KG1 (cell line): ENCODE results near the gene CCDC85C.

Source experiments
- DNase-seq: peaks from one replicate; lab custom pipeline; 2025; lab: John Stamatoyannopoulos, UW

CCDC85C gene

DNA sequence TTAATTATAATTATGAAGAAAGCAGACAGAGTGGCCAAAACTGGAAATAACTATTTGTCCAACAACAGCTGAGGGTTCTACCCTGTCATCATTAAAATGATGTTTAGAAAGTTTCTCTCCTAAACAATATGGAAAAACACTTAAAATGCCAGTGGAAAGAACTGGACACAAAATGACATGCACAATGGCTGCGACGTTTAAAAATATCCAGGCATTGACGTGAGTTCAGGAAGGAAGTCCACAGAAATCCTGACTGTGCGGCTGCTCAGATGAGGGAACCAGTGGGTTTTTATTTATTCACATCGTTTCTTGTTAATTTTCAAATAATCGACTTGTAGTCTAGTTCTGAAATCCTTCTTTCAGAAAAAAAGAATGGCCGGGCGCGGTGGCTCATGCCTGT lies 64.5 kb downstream of the CCDC85C start:
- DNase-seq: no peak

DNA sequence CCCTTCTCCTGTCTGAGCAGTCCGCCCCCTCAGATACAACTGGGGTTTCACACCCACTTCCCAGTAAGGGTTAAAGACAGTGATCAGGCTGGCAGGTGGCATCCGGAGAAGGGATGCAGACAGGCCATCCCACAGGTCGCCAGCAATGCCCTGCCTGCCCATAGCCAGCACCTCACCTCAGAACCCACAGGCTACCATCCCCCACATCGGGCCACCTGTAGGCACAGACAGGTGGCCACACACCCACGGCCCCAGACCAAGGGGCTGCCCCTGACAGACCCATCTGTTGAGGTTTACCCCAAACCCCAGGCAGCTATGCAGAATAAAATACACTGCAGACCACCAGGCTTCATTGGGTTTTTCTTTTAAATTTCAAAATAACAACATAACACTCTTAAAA lies 65.3 kb downstream of the CCDC85C start:
- no peak for DNase-seq

DNA sequence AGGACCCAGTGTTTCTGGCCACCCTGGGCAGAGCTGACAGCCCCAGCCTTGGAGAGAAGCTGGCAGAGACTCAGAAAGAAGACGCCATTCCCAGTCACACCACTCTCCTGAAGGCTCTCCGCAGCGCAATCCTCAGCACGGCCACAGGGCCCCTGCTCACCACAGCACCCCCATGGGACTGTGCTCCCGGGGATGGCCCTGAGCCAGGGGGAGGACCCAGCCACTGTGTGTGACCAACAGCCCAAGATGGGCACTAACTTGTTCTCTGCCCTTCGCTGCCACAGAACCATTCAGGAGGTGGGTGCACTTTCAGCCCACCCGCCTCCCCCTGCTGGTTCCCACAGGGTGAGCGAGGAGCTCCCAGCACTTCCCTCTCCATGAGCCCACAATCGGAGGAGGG lies 65.7 kb downstream of the CCDC85C start:
- no peak for DNase-seq

GRCh38 chr14:99537399-99537798 lies 66.6 kb downstream of the CCDC85C start:
- DNase-seq: no peak

GRCh38 chr14:99535908-99536778 lies 67.9 kb downstream of the CCDC85C start:
- DNase-seq: no peak

DNA sequence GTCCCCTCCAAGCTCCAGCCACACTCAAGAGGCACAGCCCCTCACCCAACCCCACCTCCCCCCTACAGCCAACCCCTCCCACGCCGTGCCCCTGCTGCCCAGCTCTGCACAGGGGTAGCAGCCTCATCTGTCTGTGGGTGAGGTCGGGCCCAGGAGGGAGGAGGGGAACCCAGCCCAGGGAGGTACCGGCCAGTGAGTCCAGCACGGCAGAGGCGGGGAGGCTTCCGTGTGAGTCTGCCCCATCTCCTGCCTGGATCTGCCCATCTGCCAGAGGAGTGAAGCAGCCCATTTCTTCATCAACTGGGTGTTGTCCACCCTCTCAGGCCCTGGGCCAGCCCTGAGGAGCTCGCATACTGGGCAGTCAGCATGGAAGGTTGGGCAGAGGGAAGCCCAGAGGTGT lies 68.6 kb downstream of the CCDC85C start:
- no peak for DNase-seq

GRCh38 chr14:99534863-99535262 lies 69.1 kb downstream of the CCDC85C start:
- no peak for DNase-seq

DNA sequence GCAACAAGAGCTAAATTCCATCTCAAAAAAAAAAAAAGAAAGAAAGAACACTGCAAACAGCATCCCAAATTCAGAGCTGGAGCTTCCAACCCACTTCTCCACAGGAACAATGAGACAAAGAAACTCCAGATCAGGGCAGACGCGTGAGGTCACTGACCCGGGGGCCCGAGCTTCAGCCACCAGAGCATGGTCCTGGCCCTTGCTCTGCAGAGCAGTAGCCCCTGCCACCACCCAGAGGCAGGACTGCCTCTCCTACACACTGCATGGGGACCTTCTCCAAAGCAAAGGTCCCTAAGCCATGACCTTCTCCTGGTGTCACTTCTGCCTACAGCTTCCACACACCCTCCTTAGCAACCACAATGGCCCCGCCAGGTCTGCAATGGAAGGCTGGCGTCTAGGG lies 69.7 kb downstream of the CCDC85C start:
- DNase-seq: no peak

- no peak for DNase-seq
These were observed 71.7 kb downstream of the CCDC85C start for GRCh38 chr14:99532310-99532709.

- no peak for DNase-seq
These were observed 72.5 kb downstream of the CCDC85C start for GRCh38 chr14:99531251-99532096.

- DNase-seq: no peak
These were observed 73.4 kb downstream of the CCDC85C start for GRCh38 chr14:99530407-99531155.

DNA sequence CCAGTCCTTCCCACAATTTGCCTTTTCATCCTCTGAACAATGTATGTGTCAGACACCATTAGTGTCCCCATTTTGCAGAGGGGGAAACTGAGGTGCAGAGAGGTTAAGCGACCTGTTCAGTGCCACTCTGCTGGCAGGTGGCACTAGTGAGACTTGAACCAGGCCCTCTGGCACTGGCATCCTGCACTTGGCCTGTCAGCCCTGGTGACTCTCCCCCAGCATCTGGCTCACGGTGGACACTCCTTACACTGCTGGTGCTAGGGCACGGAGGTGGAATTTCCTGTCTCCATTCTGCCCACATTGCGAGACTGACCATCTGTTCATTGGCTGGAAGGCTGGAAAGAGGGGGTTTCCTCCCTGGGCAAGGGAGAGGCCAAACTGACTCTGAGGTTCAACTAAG lies 74.1 kb downstream of the CCDC85C start:
- DNase-seq: no peak

DNA sequence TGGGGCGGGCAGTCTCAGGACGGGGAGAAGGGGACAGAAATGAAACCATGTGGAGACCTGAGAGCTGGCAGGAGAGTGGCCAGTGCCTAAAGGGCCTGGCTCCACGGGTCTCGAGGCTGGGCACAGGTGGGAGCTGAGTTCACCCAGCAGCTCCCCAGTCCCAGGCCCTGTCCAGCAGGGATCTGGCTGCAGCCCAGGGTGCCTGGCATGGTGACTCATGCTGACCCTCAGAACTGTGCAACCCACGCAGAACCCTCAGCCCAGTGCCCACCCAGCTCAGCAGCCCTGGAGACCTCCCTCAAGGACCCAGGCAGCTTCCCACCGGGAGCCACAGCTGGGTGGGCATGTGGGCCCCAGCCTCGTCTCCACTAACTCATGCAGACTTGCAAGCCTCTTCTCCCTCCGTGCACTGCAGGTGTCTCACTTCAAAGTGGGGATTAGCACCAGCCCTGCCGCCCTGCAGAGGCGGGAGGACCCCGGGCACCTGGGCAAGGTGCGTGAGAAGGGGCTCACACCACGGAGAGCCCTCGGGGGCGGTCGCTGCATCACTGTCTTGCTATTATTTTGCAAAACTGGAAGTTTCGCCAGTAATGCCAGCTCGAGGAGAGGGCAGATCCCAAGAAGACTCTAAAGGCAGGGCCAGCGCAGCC lies 76.5 kb downstream of the CCDC85C start:
- no peak for DNase-seq

- no peak for DNase-seq
These were observed 77.0 kb downstream of the CCDC85C start for GRCh38 chr14:99527026-99527425.

- DNase-seq: no peak
These were observed 78.3 kb downstream of the CCDC85C start for GRCh38 chr14:99525699-99526080.

DNA sequence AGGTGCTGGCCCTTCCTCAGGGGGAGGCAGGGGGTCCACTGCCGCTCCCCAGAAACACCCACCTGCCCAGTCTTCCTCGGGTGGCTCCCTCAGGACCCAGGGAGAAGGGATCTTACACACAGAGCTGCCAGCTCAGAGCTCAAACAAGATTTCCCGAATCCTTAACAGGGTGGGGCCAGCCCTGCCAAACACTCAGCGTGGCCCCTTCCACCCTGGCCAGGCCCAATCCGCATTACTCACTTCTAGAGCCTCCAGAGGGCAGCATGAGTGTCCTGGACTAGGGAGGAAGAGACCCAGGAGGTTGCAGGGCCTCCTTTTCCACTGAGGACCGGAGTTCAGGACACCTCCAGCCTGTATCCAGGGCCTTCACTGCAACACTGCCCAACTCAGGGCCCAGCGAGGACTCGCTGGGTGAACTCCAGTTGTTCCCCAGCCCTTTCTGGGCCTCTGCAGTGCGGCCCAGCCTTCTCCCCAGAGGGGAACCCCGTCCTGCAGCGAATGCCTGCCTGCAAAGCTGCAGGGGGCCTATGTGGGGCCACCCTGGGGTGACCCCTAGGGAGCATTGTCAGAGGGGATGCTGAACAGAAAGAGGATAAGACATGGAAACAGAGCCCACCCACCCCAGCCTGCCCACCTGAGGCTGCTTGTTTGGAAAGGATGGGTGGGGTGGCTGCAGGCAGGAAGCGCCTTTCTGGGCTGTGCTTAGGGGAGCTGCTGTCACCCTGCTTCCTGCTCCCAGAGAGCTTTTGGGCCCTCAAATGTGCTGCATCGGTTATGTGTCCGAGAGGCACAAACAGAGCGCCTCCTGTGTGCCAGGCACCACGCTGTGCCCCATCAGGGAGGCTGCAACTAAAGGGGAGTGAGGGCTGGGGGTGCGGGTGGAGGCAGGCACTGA lies 79.0 kb downstream of the CCDC85C start:
- DNase-seq: no peak

GRCh38 chr14:99524091-99524661 lies 79.8 kb downstream of the CCDC85C start:
- no peak for DNase-seq

DNA sequence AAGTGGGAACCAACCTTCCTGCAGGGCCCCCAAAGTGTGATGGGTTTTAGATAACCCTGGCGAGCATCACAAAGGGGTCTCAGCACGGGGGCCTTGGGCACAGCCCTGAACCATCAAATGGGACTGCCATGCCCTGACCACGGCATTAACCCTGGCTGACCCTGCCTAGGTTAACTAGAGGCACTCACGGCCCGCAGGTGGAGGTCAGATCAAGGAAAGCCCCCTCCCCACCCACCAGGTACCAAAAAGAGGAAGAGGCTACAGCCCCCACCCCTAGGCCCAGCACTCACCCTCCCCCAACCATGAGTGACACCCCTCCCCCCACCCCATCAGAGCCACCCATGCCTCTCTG lies 80.3 kb downstream of the CCDC85C start:
- no peak for DNase-seq

GRCh38 chr14:99522934-99523703 lies 80.9 kb downstream of the CCDC85C start:
- no peak for DNase-seq

- DNase-seq: no peak
These were observed 81.5 kb downstream of the CCDC85C start for GRCh38 chr14:99522457-99522891.
